GM18870 (cell line): Measurements from ENCODE around the gene GRIN2D.

ENCODE experiments used
- ATAC-seq: cut with Tn5 transposase; IDR thresholded peaks from one replicate; pipeline ENCODE4 v1.9.1; 2021; ENCODE audit warnings: moderate library complexity; ENCODE audit not compliant: unreplicated experiment

GRIN2D gene

GRCh38 chr19:48393559-48394330, at the start of gene GRIN2D:
GRIN2D (plus strand) TSS chr19:48393668; CDS start chr19:48398393, 4,725 bp downstream.
- ATAC-seq, result no peak

- ATAC-seq, result no peak
These were observed 48.6 kb upstream of the GRIN2D start for GRCh38 chr19:48344892-48345291.

GRCh38 chr19:48346191-48346590, 47.3 kb upstream of the GRIN2D start:
- ATAC-seq, result no peak

- ATAC-seq, result no peak
These were observed 45.4 kb upstream of the GRIN2D start for GRCh38 chr19:48348045-48348444.

GRCh38 chr19:48348737-48349136, 44.7 kb upstream of the GRIN2D start:
- no peak for ATAC-seq

- ATAC-seq, result no peak
These were observed 42.6 kb upstream of the GRIN2D start for GRCh38 chr19:48350856-48351255.

- no peak for ATAC-seq
These were observed 42.1 kb upstream of the GRIN2D start for GRCh38 chr19:48351341-48351752.

- ATAC-seq, result no peak
These were observed 39.8 kb upstream of the GRIN2D start for GRCh38 chr19:48353677-48354076.

- no peak for ATAC-seq
These were observed 39.0 kb upstream of the GRIN2D start for GRCh38 chr19:48354332-48354992.

- ATAC-seq, result no peak
These were observed 38.0 kb upstream of the GRIN2D start for GRCh38 chr19:48355365-48355954.

GRCh38 chr19:48359123-48359522, 34.3 kb upstream of the GRIN2D start:
- ATAC-seq, result no peak

- no peak for ATAC-seq
These were observed 31.6 kb upstream of the GRIN2D start for GRCh38 chr19:48361912-48362311.

- peak; percentile 36 for ATAC-seq
These were observed 30.6 kb upstream of the GRIN2D start for GRCh38 chr19:48362716-48363499.

- ATAC-seq, result peak; percentile 1
These were observed 30.0 kb upstream of the GRIN2D start for GRCh38 chr19:48363500-48363809.

GRCh38 chr19:48363810-48364597, 29.5 kb upstream of the GRIN2D start, which contains the start of the genes SYNGR4 and TMEM143:
SYNGR4 (plus strand) TSS chr19:48364367; CDS start chr19:48365843, 1,476 bp downstream.
TMEM143 (minus strand) TSS chr19:48363940; CDS start chr19:48363920, 20 bp downstream.
- peak; percentile 77 for ATAC-seq

- no peak for ATAC-seq
These were observed 28.7 kb upstream of the GRIN2D start for GRCh38 chr19:48364598-48365348.

- ATAC-seq, result no peak
These were observed 27.9 kb upstream of the GRIN2D start for GRCh38 chr19:48365602-48366001.

GRCh38 chr19:48367855-48368254, 25.6 kb upstream of the GRIN2D start:
- ATAC-seq, result no peak

- ATAC-seq, result no peak
These were observed 24.5 kb upstream of the GRIN2D start for GRCh38 chr19:48368936-48369335.

GRCh38 chr19:48370955-48371354, 22.5 kb upstream of the GRIN2D start:
- ATAC-seq, result no peak
